Activated CD8-positive, alpha-beta T cell treated with anti-CD3 and anti-CD28 coated beads for 36 hours (primary cell): ENCODE measurements around the gene ATN1. TPM values are rescaled to one million over a fixed set of nuclear protein-coding genes. Genes with fewer than 3 reads are reported as not detected.

Experiments
- ATAC-seq: fragments of 200-7000 bp; cut with Tn5 transposase; one replicate; pipeline ENCODE4 v1.10.0; 2021; ENCODE audit warnings: mild to moderate bottlenecking, moderate library complexity
- CTCF ChIA-PET: fragments of 350-600 bp; sonication (Branson Sonifier 250); formaldehyde crosslinking; loops from one replicate; lab custom pipeline; 2021; ENCODE audit warnings: antibody characterized with exemption; lab: Charles Lee
- POLR2A ChIA-PET: fragments of 350-600 bp; sonication (Branson Sonifier 250); formaldehyde crosslinking; loops from one replicate; lab custom pipeline; 2021; ENCODE audit warnings: antibody characterized with exemption; lab: Charles Lee
- DNase-seq: peaks from one replicate; pipeline ENCODE4 v3.0.0-alpha.2; 2020
- H3K27ac Mint-ChIP-seq: one replicate; pipeline ENCODE4 v1.8.0; 2021; ENCODE audit warnings: mild to moderate bottlenecking, mixed read lengths
- H3K27me3 Mint-ChIP-seq: one replicate; pipeline ENCODE4 v1.8.0; 2021; ENCODE audit warnings: mixed read lengths
- H3K36me3 Mint-ChIP-seq: one replicate; pipeline ENCODE4 v1.8.0; 2021; ENCODE audit warnings: low read depth, mixed read lengths
- H3K4me1 Mint-ChIP-seq: one replicate; pipeline ENCODE4 v1.8.0; 2021; ENCODE audit warnings: low read depth, mixed read lengths
- H3K4me3 Mint-ChIP-seq: one replicate; pipeline ENCODE4 v1.8.0; 2021; ENCODE audit warnings: mild to moderate bottlenecking, moderate library complexity, mixed read lengths
- H3K9me3 Mint-ChIP-seq: one replicate; pipeline ENCODE4 v1.8.0; 2021; ENCODE audit warnings: mixed read lengths
- intact Hi-C: fragments of 100-400 bp; cut with micrococcal nuclease; formaldehyde crosslinking; loops from one replicate; pipeline ENCODE4 v1.10.0; 2022
- total RNA-seq, 2 experiments: library from RNA; stranded (reverse); gene quantifications; one replicate each; pipeline ENCODE4 v1.2.3, GENCODE V29; 2021
- TF ChIP-seq, protein P1 (sequence below): fragments of 200-600 bp; IDR thresholded peaks from one replicate; pipeline ENCODE4 v1.8.0; 2022; ENCODE audit warnings: antibody characterized with exemption, mild to moderate bottlenecking

ATN1 gene
- total RNA-seq, 2 experiments from 2014 or later = 26.4 to 28.5 TPM

- DNase-seq (peak; percentile 82), ATAC-seq (peak; percentile 41)
- Mint-ChIP-seq H3K4me1 (peaks cover 57% of the 10 kb centered on the region), H3K9me3 (no peaks in the 10 kb centered on the region), H3K27me3 (no peaks in the 10 kb centered on the region), H3K36me3 (peaks cover 60% of the 10 kb centered on the region), H3K4me3 (peak within 1 kb of the TSS; percentile 95), H3K27ac (peak within 1 kb of the TSS; percentile 93)
- TF ChIP-seq, protein P1, sequence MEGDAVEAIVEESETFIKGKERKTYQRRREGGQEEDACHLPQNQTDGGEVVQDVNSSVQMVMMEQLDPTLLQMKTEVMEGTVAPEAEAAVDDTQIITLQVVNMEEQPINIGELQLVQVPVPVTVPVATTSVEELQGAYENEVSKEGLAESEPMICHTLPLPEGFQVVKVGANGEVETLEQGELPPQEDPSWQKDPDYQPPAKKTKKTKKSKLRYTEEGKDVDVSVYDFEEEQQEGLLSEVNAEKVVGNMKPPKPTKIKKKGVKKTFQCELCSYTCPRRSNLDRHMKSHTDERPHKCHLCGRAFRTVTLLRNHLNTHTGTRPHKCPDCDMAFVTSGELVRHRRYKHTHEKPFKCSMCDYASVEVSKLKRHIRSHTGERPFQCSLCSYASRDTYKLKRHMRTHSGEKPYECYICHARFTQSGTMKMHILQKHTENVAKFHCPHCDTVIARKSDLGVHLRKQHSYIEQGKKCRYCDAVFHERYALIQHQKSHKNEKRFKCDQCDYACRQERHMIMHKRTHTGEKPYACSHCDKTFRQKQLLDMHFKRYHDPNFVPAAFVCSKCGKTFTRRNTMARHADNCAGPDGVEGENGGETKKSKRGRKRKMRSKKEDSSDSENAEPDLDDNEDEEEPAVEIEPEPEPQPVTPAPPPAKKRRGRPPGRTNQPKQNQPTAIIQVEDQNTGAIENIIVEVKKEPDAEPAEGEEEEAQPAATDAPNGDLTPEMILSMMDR = no peak
- intact Hi-C loops = no loop called here
- ChIA-PET POLR2A (interaction anchor here (5.9 to 36.0 kb wide), 3 partner anchors 4 to 19 kb away, joined by 43 to 1266 read pairs (median 1266); partner anchors contain the start of genes ATN1, C12orf57, EMG1 and PHB2), CTCF (interaction anchor here (0.9 to 22.8 kb wide), 7 partner anchors 9 to 162 kb away, joined by 3 to 460 read pairs (median 8); partner anchors contain the start of gene SPSB2)
Observed at GRCh38 chr12:6950811-6951540, 23.2 kb downstream of the ATN1 start, which contains the start of gene PTPN6. PTPN6 (plus strand) TSS chr12:6951356; CDS start chr12:6951513, 157 bp downstream.

GRCh38 chr12:6951551-6952120 is 23.9 kb downstream of the ATN1 start:
- H3K4me1 Mint-ChIP-seq = peaks cover 63% of the 10 kb centered on the region
- no peaks in the 10 kb centered on the region for H3K9me3 Mint-ChIP-seq
- DNase-seq = peak; percentile 49
- no peak for ATAC-seq
- intact Hi-C loops = no loop called here
- peaks cover 63% of the 10 kb centered on the region for H3K36me3 Mint-ChIP-seq
- H3K27me3 Mint-ChIP-seq = no peaks in the 10 kb centered on the region
- ChIA-PET CTCF (interaction anchor here (1.4 to 22.8 kb wide), 5 partner anchors 9 to 60 kb away, joined by 3 to 460 read pairs (median 3); no protein-coding TSS in a partner anchor), POLR2A (interaction anchor here (1.3 to 36.0 kb wide), 4 partner anchors 3 to 166 kb away, joined by 5 to 1266 read pairs (median 654); partner anchors contain the start of genes ATN1, C12orf57, EMG1 and PHB2)
- TF ChIP-seq, protein P1 = no peak
- peak overlapping the region; percentile 93 for H3K27ac Mint-ChIP-seq
- H3K4me3 Mint-ChIP-seq = peak overlapping the region; percentile 95

- H3K27ac Mint-ChIP-seq = peak overlapping the region; percentile 93
- CTCF ChIA-PET = interaction anchor here (1.4 to 22.8 kb wide), 4 partner anchors 8 to 61 kb away, joined by 3 to 460 read pairs (median 3); no protein-coding TSS in a partner anchor
- H3K4me3 Mint-ChIP-seq = peak overlapping the region; percentile 95
- ATAC-seq (no peak), DNase-seq (no peak)
- H3K27me3 Mint-ChIP-seq = no peaks in the 10 kb centered on the region
- TF ChIP-seq, protein P1 = no peak
- POLR2A ChIA-PET = interaction anchor here (1.3 to 36.0 kb wide), 4 partner anchors 2 to 165 kb away, joined by 5 to 1266 read pairs (median 654); partner anchors contain the start of genes ATN1, C12orf57, EMG1 and PHB2
- intact Hi-C loops = no loop called here
- peaks cover 63% of the 10 kb centered on the region for H3K4me1 Mint-ChIP-seq
- H3K36me3 Mint-ChIP-seq = peaks cover 64% of the 10 kb centered on the region
- no peaks in the 10 kb centered on the region for H3K9me3 Mint-ChIP-seq
Observed at GRCh38 chr12:6952121-6952862, 24.5 kb downstream of the ATN1 start.

DNA sequence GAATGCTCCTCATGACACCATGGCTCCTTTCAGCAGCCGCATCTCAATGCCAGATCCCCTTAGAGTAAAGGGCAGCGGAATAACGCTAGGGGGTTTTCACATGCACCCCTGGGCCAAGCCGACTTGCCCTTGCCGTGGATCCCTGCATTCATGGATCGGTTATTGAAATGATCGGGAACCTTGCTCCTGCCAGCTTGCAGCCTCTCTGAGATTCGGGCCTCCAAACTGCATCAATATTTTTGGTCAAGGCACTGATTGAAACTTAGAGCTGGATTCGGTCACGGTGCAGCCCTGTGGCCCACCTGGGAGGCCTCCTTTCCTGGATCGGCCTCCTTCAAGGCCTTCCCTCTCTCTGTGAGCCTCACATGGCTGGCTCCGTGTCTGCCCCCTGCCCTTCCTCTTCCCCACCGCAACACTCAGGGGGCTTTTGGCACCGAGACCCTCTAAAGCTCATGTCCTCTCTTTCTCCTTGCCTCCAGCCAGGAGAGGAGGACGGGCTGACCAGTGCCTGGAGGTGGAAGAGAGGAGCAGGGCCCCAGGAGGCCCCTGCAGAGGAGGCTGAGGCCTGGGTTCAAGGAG is 25.2 kb downstream of the ATN1 start:
- H3K4me1 Mint-ChIP-seq = peaks cover 62% of the 10 kb centered on the region
- DNase-seq = peak; percentile 48
- H3K4me3 Mint-ChIP-seq = peak overlapping the region; percentile 95
- ATAC-seq = no peak
- H3K9me3 Mint-ChIP-seq = no peaks in the 10 kb centered on the region
- ChIA-PET POLR2A (interaction anchor here (1.3 to 36.0 kb wide), 4 partner anchors 2 to 165 kb away, joined by 5 to 1266 read pairs (median 654); partner anchors contain the start of genes ATN1, C12orf57, EMG1 and PHB2), CTCF (interaction anchor here (1.4 to 22.8 kb wide), 3 partner anchors 7 to 61 kb away, joined by 3 to 460 read pairs (median 3); no protein-coding TSS in a partner anchor)
- intact Hi-C loops = no loop called here
- TF ChIP-seq, protein P1 = no peak
- peaks cover 67% of the 10 kb centered on the region for H3K36me3 Mint-ChIP-seq
- no peaks in the 10 kb centered on the region for H3K27me3 Mint-ChIP-seq
- H3K27ac Mint-ChIP-seq = peak overlapping the region; percentile 93
